ENCODE measurements around the gene NATD1.
A peak's percentile ranks its signal among the peaks of the same experiment; 100 is the strongest.

NATD1 gene

GRCh38 chr17:21286066-21286770 is 33.0 kb upstream of the NATD1 start:
- DNase-seq (ENCODE audit: insufficient read length, low spot score) (peak; percentile 93), FAIRE-seq (no peak)
- peak; percentile 52; the same call in 1 of the 2 replicates for TF ChIP-seq POLR2A (IDR thresholded peaks at IDR 0.05; ENCODE audit: low read depth, low read length)

GRCh38 chr17:21285164-21286065 is 32.2 kb upstream of the NATD1 start:
- DNase-seq (ENCODE audit: insufficient read length, low spot score) (no peak), FAIRE-seq (no peak)
- TF ChIP-seq POLR2A (IDR thresholded peaks at IDR 0.05; ENCODE audit: low read depth, low read length) = no peak

- FAIRE-seq (no peak), DNase-seq (ENCODE audit: insufficient read length, low spot score) (peak; percentile 95)
- peak; percentile 89 for TF ChIP-seq POLR2A (IDR thresholded peaks at IDR 0.05; ENCODE audit: low read depth, low read length)
These were observed 31.3 kb upstream of the NATD1 start, which contains the start of gene MAP2K3 for GRCh38 chr17:21284319-21285163. Gene MAP2K3 (plus strand): TSS chr17:21284711. CDS start chr17:21284921, 210 bp downstream.

GRCh38 chr17:21283482-21284318 is 30.5 kb upstream of the NATD1 start:
- DNase-seq (ENCODE audit: insufficient read length, low spot score) (no peak), FAIRE-seq (no peak)
- no peak for TF ChIP-seq POLR2A (IDR thresholded peaks at IDR 0.05; ENCODE audit: low read depth, low read length)

- no peak for FAIRE-seq
- DNase-seq (ENCODE audit: insufficient read length, low spot score) = no peak
- no peak for TF ChIP-seq POLR2A (IDR thresholded peaks at IDR 0.05; ENCODE audit: low read depth, low read length)
These were observed 29.6 kb upstream of the NATD1 start for GRCh38 chr17:21282850-21283249.

- FAIRE-seq (no peak), DNase-seq (ENCODE audit: insufficient read length, low spot score) (peak; percentile 90)
- no peak for TF ChIP-seq POLR2A (IDR thresholded peaks at IDR 0.05; ENCODE audit: low read depth, low read length)
These were observed 29.0 kb upstream of the NATD1 start for GRCh38 chr17:21282231-21282630.

GRCh38 chr17:21280081-21280518 is 26.9 kb upstream of the NATD1 start:
- TF ChIP-seq POLR2A (IDR thresholded peaks at IDR 0.05; ENCODE audit: low read depth, low read length) = no peak
- no peak for FAIRE-seq
- peak; percentile 89 for DNase-seq (ENCODE audit: insufficient read length, low spot score)

- FAIRE-seq (no peak), DNase-seq (ENCODE audit: insufficient read length, low spot score) (no peak)
- no peak for TF ChIP-seq POLR2A (IDR thresholded peaks at IDR 0.05; ENCODE audit: low read depth, low read length)
These were observed 26.4 kb upstream of the NATD1 start for GRCh38 chr17:21279582-21279981.

- no peak for TF ChIP-seq POLR2A (IDR thresholded peaks at IDR 0.05; ENCODE audit: low read depth, low read length)
- no peak for FAIRE-seq
- no peak for DNase-seq (ENCODE audit: insufficient read length, low spot score)
These were observed 26.0 kb upstream of the NATD1 start for GRCh38 chr17:21279198-21279535.

GRCh38 chr17:21278450-21279197 is 25.4 kb upstream of the NATD1 start:
- FAIRE-seq (no peak), DNase-seq (ENCODE audit: insufficient read length, low spot score) (no peak)
- no peak for TF ChIP-seq POLR2A (IDR thresholded peaks at IDR 0.05; ENCODE audit: low read depth, low read length)

- DNase-seq (ENCODE audit: insufficient read length, low spot score) = no peak
- FAIRE-seq = no peak
- TF ChIP-seq POLR2A (IDR thresholded peaks at IDR 0.05; ENCODE audit: low read depth, low read length) = no peak
These were observed 24.1 kb upstream of the NATD1 start for GRCh38 chr17:21277332-21277731.

GRCh38 chr17:21276264-21276588 is 23.0 kb upstream of the NATD1 start:
- no peak for DNase-seq (ENCODE audit: insufficient read length, low spot score)
- TF ChIP-seq POLR2A (IDR thresholded peaks at IDR 0.05; ENCODE audit: low read depth, low read length) = no peak
- FAIRE-seq = no peak

All from H54 (cell line).